ENCODE results near the gene TSEN15. TPM values are rescaled to one million over a fixed set of nuclear protein-coding genes. Genes with fewer than 3 reads are reported as not detected.

The TSEN15 gene
- total and polyA plus RNA-seq, 4 donors, result 9.1 to 21.9 (median 19.3) TPM

- TF ChIP-seq CTCF (IDR thresholded peaks at IDR 0.05; ENCODE audit: low read depth, low read length, missing input control) (no peak), RXRA (IDR thresholded peaks at IDR 0.05) (no peak), GABPA (IDR thresholded peaks at IDR 0.05 in 1 of 2, conservative IDR thresholded peaks at IDR 0.05 in 1 of 2) (no peak)
These were observed 21.0 kb upstream of the TSEN15 start (continued) for GRCh38 chr1:184030433-184031091.

GRCh38 chr1:184031092-184031408 lies 20.5 kb upstream of the TSEN15 start:
- no peak for TF ChIP-seq CTCF (IDR thresholded peaks at IDR 0.05; ENCODE audit: low read depth, low read length, missing input control)
- TF ChIP-seq HNF4A (conservative IDR thresholded peaks at IDR 0.05), result no peak
- TF ChIP-seq MAX (IDR thresholded peaks at IDR 0.05), result no peak
- TF ChIP-seq FOXA2 (IDR thresholded peaks at IDR 0.05), result no peak
- TF ChIP-seq NR2F2 (IDR thresholded peaks at IDR 0.05), result no peak
- TF ChIP-seq TAF1 (conservative IDR thresholded peaks at IDR 0.05), result no peak
- no peak for TF ChIP-seq SP1 (IDR thresholded peaks at IDR 0.05)
- TF ChIP-seq GABPA (IDR thresholded peaks at IDR 0.05 in 1 of 2, conservative IDR thresholded peaks at IDR 0.05 in 1 of 2), result no peak
- TF ChIP-seq FOXA1 (IDR thresholded peaks at IDR 0.05), result no peak
- DNase-seq (ENCODE audit: low spot score), result no peak
- H3K9me3 ChIP-seq (ENCODE audit: control insufficient read depth in 4 of 4, low read length in 3 of 4), result no peaks in the 10 kb centered on the region
- H3K27ac ChIP-seq (ENCODE audit: low read depth in 1 of 2, low read length in 2 of 2), result no peak overlapping the region
- peaks cover 0 to 3% (median 0%) of the 10 kb centered on the region in 4 donors for H3K27me3 ChIP-seq (ENCODE audit: control insufficient read depth in 4 of 4, insufficient read depth in 4 of 4, low read length in 3 of 4)
- no peak overlapping the region for H3K4me3 ChIP-seq (ENCODE audit: low read depth in 1 of 3, low read length in 3 of 3)
- WGBS, result 87% methylated on average over 1 of the region's 1 CpG
- H3K4me1 ChIP-seq (ENCODE audit: control insufficient read depth in 4 of 4, insufficient read depth in 4 of 4, low read length in 3 of 4), result peaks cover 0 to 3% (median under 1%) of the 10 kb centered on the region in 4 donors
- H3K36me3 ChIP-seq (ENCODE audit: control insufficient read depth in 4 of 4, insufficient read depth in 3 of 4, low read depth in 1 of 4, low read length in 3 of 4), result no peaks in the 10 kb centered on the region
- H3K9ac ChIP-seq (ENCODE audit: low read depth in 1 of 2, low read length in 2 of 2), result no peak overlapping the region

GRCh38 chr1:184031409-184032107 lies 20.0 kb upstream of the TSEN15 start:
- 79% methylated on average over 8 of the region's 8 CpGs for WGBS
- TF ChIP-seq FOXA2 (IDR thresholded peaks at IDR 0.05) (no peak), MAX (IDR thresholded peaks at IDR 0.05) (no peak), RXRA (IDR thresholded peaks at IDR 0.05) (no peak), TAF1 (conservative IDR thresholded peaks at IDR 0.05) (no peak), REST (IDR thresholded peaks at IDR 0.05) (no peak), ATF3 (IDR thresholded peaks at IDR 0.05) (no peak), HNF4G (IDR thresholded peaks at IDR 0.05) (no peak), ZBTB33 (IDR thresholded peaks at IDR 0.05) (no peak), HNF4A (conservative IDR thresholded peaks at IDR 0.05) (no peak), RAD21 (IDR thresholded peaks at IDR 0.05) (no peak), NR2F2 (IDR thresholded peaks at IDR 0.05) (no peak), GABPA (IDR thresholded peaks at IDR 0.05 in 1 of 2, conservative IDR thresholded peaks at IDR 0.05 in 1 of 2) (no peak), JUND (IDR thresholded peaks at IDR 0.05) (no peak), SP1 (IDR thresholded peaks at IDR 0.05) (no peak), FOXA1 (IDR thresholded peaks at IDR 0.05) (no peak)

More at GRCh38 chr1:184031409-184032107, 20.0 kb upstream of the TSEN15 start:
- H3K9me3 ChIP-seq (ENCODE audit: control insufficient read depth in 4 of 4, low read length in 3 of 4), result no peaks in the 10 kb centered on the region
- no peak for DNase-seq (ENCODE audit: low spot score)
- H3K4me1 ChIP-seq (ENCODE audit: control insufficient read depth in 4 of 4, insufficient read depth in 4 of 4, low read length in 3 of 4), result peaks cover 5 to 8% (median 5%) of the 10 kb centered on the region in 4 donors
- H3K4me3 ChIP-seq (ENCODE audit: low read depth in 1 of 3, low read length in 3 of 3), result no peak overlapping the region
- no peaks in the 10 kb centered on the region for H3K36me3 ChIP-seq (ENCODE audit: control insufficient read depth in 4 of 4, insufficient read depth in 3 of 4, low read depth in 1 of 4, low read length in 3 of 4)
- H3K9ac ChIP-seq (ENCODE audit: low read depth in 1 of 2, low read length in 2 of 2), result no peak overlapping the region
- H3K27me3 ChIP-seq (ENCODE audit: control insufficient read depth in 4 of 4, insufficient read depth in 4 of 4, low read length in 3 of 4), result peaks cover 0 to 3% (median 0%) of the 10 kb centered on the region in 4 donors
- H3K27ac ChIP-seq (ENCODE audit: low read depth in 1 of 2, low read length in 2 of 2), result no peak overlapping the region

All from liver (tissue), 9 donors.